ENCODE results near the gene ATF7.
"Not testable (repeated sequence)": the region's sequence is repeated elsewhere in the genome, so short reads cannot be mapped to it uniquely, and the experiment has no call there.

ATF7 gene

DNA sequence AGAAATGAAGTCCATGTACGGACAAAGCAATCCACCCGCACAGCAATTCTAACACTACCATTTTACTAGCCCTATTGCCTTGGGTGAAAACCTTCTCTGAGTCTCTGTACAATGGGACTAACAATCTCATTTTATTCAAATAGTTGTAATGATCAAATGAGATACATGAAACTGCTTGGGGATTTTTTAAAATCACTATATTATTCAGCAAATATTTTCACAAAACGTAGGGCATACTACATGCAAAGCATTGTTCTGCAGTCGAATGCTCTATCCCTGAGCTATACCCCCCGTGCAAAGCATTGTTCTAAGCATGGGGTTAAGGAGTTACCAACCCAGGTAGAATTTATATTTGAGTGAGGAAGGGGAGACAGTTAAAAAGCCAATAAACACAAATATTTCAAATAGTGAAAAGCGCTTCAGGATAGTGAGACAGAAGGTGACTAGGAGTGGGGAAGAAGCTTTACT is 554 bp upstream of the ATF7 start:
- no peak for DNase-seq

- DNase-seq: no peak
Observed at GRCh38 chr12:53625373-53625945, 723 bp downstream of the ATF7 start.

DNA sequence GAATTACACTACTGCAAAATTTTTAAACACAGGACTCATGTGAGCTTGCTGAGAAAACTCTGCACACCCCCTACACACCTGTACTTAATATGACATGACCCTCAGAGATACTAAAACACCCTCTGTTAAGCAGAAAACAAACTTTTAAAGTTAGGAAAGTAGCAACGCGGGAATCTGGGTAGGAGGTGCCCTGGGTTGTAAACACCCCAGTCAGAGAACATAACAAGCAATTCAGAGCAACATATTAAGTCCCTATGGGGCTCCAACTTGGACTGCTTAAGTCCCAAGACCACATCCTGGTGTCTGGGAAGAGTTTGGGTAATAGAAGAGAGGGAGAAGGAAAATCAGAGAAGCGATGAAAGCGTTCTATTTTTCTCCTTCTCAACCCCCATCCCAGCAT is 1.2 kb downstream of the ATF7 start:
- no peak for DNase-seq

DNA sequence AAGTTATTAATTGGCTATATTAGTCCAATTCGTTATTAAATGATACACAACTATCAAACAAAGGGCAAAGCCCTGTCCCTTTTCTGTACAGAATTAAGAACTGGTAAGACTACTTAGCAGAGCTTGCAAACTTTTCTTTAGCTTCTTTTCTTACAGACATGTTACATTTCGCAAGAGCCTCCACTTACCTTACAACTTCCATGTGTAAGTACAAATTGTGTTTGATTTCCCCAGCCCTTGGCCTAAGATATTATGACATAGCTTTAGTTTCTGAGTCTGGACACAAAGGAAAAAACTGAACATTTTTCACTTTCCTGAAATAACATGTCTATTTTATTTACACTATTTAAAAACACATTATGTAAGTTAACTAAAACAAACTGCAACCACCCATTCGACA is 1.7 kb downstream of the ATF7 start:
- DNase-seq: no peak

- DNase-seq: no peak
Observed at GRCh38 chr12:53623548-53624385, 2.4 kb downstream of the ATF7 start.

DNA sequence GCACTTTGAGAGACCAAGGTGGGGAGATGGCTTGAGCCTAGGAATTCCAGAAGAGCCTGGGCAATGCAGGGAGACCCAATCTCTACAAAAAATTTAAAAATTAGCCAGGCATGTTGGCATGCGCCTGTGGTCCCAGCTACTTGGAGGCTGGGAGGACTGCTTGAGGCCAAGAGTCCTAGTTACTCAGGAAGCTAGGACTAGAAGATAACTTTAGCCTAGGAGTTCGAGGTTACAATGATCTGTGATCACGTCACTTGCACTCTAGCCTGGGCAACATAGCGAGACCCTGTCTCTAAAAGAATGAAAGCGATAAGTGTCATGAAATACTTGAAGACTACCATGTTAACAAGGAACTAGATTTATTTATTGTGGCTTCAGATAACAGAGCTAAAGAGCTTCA is 3.5 kb downstream of the ATF7 start:
- no peak for DNase-seq

DNA sequence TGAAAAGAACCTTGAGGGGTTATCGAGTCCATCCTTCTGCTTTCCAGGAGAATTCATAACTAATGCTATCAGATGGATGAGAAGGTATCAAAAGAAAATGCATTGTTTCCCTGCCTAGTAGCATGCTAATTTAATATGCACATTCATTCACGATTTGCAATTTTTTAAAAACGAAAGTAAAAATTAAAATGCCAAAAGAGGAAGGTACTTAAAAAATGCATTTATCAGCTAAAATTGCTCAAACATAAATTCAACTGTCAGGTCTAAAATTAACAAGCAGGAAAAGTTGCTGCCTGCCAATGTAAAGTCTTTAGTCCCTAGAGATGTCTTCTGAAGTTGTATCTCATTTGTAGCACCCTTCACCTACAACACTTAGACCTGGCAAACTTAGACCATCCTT is 7.9 kb downstream of the ATF7 start:
- DNase-seq: no peak

- DNase-seq: no peak
Observed at GRCh38 chr12:53617700-53618099, 8.5 kb downstream of the ATF7 start.

DNA sequence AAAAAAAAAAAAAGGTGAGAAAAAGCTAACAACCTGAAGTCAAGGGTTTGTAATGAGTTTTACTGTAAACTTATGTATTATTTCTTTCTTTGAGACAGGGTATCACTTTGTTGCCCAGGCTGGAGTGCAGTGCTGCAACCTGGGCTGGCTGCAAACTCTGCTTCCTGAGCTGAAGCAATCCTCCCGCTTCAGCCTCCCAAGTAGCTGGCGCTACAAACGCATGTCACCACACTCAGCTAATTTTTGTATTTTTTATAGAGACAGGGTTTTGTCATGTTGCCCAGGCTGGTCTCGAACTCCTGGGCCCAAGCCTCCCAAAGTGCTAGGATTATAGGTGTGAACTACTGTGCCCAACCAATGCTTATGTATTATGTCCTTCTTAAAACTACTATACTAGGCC is 9.2 kb downstream of the ATF7 start:
- DNase-seq: no peak

DNA sequence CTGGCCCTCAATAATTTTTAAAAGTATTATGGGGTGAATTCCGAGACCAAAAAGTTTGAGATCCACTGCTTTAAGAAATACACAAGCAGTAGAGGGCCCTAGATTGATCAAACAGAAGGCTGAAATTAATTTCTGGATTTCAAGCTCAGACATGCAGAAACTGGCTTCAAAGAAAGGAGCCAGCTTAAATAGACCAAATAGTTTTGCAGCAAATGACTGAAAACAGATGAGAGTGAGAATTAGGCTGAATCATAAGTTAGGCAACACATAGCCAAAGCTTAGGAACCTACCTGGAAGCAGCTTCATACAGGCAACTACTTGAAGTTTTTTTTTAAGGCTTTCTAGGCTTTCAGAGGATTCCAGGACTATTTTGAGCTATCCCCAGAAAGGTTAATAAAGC is 12.4 kb downstream of the ATF7 start:
- no peak for DNase-seq

DNA sequence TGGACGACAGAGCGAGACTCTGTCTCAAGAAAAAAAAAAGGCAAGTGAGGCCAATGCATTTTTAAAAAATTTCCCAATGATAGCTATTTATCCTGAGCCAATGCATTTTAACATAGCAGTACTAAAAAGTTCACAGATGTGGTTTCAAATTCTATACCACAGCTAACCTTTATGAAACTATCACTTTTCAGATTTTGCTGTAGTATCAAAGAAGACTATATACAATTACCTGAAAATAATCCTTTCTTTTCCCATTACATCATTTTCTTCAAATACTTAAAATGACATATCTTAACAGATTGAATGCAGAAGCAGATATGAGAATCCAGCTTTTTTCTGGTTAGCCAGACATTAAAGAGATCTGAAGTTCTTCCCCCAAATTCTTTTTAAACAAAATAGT is 13.2 kb downstream of the ATF7 start:
- no peak for DNase-seq

- DNase-seq: no peak
Observed at GRCh38 chr12:53611304-53611703, 14.9 kb downstream of the ATF7 start.

DNA sequence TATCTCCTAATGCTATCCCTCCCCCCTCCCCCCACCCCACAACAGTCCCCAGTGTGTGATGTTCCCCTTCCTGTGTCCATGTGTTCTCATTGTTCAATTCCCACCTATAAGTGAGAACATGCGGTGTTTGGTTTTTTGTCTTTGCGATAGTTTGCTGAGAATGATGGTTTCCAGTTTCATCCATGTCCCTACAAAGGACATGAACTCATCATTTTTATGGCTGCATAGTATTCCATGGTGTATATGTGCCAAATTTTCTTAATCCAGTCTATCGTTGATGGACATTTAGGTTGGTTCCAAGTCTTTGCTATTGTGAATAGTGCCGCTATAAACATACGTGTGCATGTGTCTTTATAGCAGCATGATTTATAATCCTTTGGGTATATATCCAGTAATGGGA is 19.5 kb downstream of the ATF7 start:
- DNase-seq: not testable (repeated sequence)

DNA sequence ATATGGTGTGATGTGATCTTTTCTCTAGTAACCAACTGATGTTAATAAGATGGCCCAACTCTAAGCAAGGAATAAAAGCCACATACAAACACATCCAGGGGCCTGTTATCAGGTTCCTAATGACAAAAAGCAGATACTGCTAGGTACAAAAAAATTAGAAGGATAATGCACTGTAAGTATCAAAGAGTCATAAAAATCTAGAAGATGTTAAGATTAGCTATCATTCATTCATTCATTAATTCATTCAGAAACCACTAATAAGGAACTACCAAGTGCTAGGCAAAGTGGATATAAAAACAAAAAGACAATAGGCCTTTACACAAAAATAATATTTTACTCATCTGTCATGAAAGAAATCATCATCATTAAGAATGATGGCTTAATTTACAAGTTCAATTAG is 21.6 kb downstream of the ATF7 start:
- DNase-seq: no peak

DNA sequence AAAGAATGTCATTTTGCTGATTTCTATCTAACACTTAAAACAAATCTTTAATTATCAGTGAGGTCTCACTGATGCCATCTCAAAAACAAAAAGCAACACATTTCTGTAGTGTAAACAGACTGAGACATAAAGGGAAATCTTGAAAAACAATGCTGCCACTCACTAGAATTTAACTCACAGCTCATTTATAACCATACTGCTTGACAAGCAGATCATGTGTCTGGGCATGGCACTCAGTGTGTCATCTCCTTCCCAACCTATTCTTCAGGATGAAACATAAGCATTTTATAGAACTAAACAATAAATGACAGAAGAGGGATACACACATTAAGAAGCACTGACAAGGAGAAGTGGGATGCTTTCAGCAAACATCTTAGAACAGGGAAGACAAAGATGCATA is 22.4 kb downstream of the ATF7 start:
- no peak for DNase-seq

GRCh38 chr12:53603196-53603595 is 23.0 kb downstream of the ATF7 start:
- no peak for DNase-seq

GRCh38 chr12:53602176-53602864 is 23.9 kb downstream of the ATF7 start:
- no peak for DNase-seq

DNA sequence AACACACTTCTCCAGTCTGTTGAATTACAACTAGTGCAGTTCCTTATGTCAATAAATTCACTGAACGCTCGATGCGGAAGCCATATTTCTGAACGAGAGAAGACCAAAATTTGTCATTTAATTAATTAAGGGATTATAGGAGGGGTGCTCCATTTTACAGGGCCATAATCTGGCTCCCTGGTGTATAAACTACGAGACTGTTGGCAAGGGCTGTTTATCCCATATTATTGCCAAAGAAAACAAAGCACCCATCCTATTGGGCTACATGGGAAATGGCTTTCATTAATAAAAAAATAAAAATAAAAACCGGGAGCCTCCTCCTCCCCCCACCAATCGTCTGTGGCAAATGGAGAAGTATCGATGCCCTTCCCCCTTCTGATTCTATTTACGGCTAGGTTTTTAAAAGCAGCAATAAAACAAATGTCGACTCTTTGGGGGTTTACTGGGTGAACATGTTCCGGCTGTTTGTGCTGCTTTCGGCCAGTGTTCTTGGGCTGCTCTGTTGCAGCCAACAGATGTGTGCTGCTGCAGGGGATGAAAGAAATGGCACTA is 24.8 kb downstream of the ATF7 start:
- no peak for DNase-seq

DNA sequence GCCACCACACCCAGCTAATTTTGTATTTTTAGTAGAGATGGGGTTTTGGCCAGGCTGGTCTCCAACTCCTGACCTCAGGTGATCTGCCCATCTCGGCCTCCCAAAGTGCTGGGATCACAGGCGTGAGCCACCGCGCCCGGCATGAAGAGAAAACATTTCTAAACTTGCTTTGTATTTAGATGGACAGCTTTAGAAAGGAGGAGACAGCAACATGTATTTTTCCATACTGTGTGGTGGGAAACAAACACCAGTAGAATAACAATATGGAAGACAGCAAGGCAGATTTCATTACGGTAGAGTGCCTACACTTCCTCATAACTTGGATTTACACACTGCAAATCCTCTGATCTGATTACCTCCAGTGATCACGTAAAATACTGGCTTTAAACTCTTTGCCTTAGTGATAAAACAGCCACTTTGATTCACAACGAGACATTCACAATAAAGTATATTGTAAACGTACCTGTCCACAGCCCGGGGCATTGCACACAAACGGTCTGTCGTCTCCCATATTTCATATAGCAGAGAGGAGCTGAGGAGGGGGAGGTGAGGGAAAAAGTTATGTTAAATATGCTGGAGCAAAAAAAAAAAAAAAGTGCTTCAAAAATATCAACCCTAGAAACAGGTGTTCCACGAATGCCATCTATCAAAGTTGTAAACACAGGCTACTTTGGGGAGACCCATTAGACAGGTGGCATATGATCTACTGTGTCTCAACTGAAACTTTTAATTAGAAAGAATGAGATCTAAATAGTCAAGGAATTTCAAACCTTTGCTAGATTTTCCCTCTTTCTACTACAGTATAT is 25.5 kb downstream of the ATF7 start:
- no peak for DNase-seq

DNA sequence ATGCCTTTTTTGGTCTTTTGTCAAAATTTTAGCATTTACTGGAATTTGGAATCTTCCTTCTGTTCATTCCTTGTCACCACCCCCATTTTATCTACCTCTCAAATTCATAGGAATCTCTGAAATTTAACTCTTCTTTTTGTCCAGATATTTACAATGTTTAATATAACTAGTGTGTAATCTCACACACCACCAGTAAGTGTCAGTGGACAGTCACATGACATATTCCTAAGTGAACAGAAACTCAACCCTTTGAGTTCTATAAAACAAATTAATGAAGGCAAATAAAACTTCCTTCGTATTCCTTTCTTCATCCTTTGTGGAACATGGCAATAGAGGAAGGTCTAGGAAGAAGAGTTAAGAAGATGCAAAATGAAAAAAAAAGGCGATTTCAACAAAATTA is 26.6 kb downstream of the ATF7 start:
- no peak for DNase-seq

DNA sequence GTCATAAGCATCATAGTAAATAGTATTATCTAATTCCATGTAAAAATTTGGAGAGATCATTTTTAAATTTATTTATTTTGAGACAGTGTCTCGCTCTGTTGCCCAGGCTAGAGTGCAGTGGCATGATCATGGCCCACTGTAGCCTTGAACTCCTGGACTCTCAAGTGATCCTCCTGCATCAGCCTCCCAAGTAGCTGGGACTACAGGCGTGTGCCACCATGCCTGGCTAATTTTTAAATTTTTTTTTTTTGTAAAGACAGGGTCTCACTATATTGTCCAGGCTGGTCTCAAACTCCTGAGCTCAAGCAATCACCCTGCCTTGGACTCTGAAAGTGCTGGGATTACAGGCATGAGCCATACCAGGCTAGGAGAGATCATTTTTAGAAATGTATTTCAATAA is 27.2 kb downstream of the ATF7 start:
- not testable (repeated sequence) for DNase-seq

- no peak for DNase-seq
Observed at GRCh38 chr12:53596920-53597363, 29.2 kb downstream of the ATF7 start.

All from GDM1 (cell line).